SU-DHL-6 (cell line): ENCODE measurements around the gene GLOD4.
A peak's percentile ranks its signal among the peaks of the same experiment; 100 is the strongest.
"Not testable (repeated sequence)": the region's sequence is repeated elsewhere in the genome, so short reads cannot be mapped to it uniquely, and the experiment has no call there.

Source experiments
- H2AFZ ChIP-seq: fragments of 200-600 bp; sonication (generic); 2 replicates; pipeline ENCODE4 v1.6.1; 2014; ENCODE audit warnings: low read depth, mild to moderate bottlenecking, moderate library complexity, mixed read lengths, antibody characterized with exemption, low read length; ENCODE audit not compliant: severe bottlenecking
- H3F3A ChIP-seq: fragments of 200-600 bp; shearing (Covaris generic); 2 replicates; pipeline ENCODE4 v1.6.0; 2016; ENCODE audit warnings: antibody characterized with exemption, mild to moderate bottlenecking; ENCODE audit not compliant: insufficient read depth
- H3K27ac ChIP-seq: fragments of 200-600 bp; sonication (generic); 2 replicates; pipeline ENCODE4 v1.5.1; 2016; ENCODE audit warnings: low read depth, mild to moderate bottlenecking, low read length, moderate library complexity, mixed read lengths
- H3K27me3 ChIP-seq: fragments of 200-600 bp; sonication (generic), shearing (Covaris generic); 2 replicates; pipeline ENCODE4 v1.6.0; 2014; ENCODE audit warnings: mild to moderate bottlenecking, low read length
- H3K36me3 ChIP-seq: fragments of 200-600 bp; sonication (generic); 2 replicates; pipeline ENCODE4 v1.6.1; 2014; ENCODE audit warnings: mild to moderate bottlenecking, low read length, mixed read lengths
- H3K4me2 ChIP-seq: fragments of 300-600, 200-600 bp; shearing (Covaris generic), sonication (generic); 2 replicates; pipeline ENCODE4 v1.6.0; 2014; ENCODE audit warnings: low read length, low read depth, mild to moderate bottlenecking; ENCODE audit not compliant: poor library complexity, severe bottlenecking
- H3K4me3 ChIP-seq: fragments of 200-600 bp; sonication (generic); 2 replicates; pipeline ENCODE4 v1.5.1; 2014; ENCODE audit warnings: antibody characterized with exemption, low read length, mild to moderate bottlenecking, mixed read lengths; ENCODE audit not compliant: insufficient read depth, poor library complexity, severe bottlenecking
- H3K79me2 ChIP-seq: fragments of 200-600 bp; sonication (generic); 2 replicates; pipeline ENCODE4 v1.6.1; 2014; ENCODE audit warnings: mild to moderate bottlenecking, low read length, moderate library complexity; ENCODE audit not compliant: insufficient read depth
- H3K9ac ChIP-seq: fragments of 200-600 bp; sonication (generic); 2 replicates; pipeline ENCODE4 v1.7.0; 2014; ENCODE audit warnings: mild to moderate bottlenecking, low read length
- H3K9me2 ChIP-seq: fragments of 200-600 bp; sonication (generic); replicated peaks from 2 replicates; pipeline ENCODE4 v1.6.1; 2014; ENCODE audit warnings: low read length; ENCODE audit not compliant: insufficient read depth
- H3K9me3 ChIP-seq: fragments of 200-600 bp; sonication (generic); 2 replicates; pipeline ENCODE4 v1.6.1; 2014; ENCODE audit warnings: low read length, mixed read lengths; ENCODE audit not compliant: insufficient read depth
- H4K20me1 ChIP-seq: fragments of 200-600 bp; sonication (generic); 2 replicates; pipeline ENCODE4 v1.6.1; 2014; ENCODE audit warnings: low read depth, mild to moderate bottlenecking, antibody characterized with exemption, low read length, moderate library complexity, mixed read lengths
- EZH2phosphoT487 ChIP-seq: fragments of 200-600 bp; sonication (generic), shearing (Covaris generic); conservative IDR thresholded peaks from 2 replicates; pipeline ENCODE4 v1.6.1; 2018; ENCODE audit warnings: mild to moderate bottlenecking, antibody characterized with exemption, low read length, moderate library complexity, mixed read lengths
- TF ChIP-seq, protein P1 (sequence below): fragments of 200-600 bp; sonication (generic); IDR thresholded peaks from one replicate; pipeline ENCODE4 v1.5.1; 2017; ENCODE audit warnings: antibody characterized with exemption, mild to moderate bottlenecking, low read length, moderate library complexity; ENCODE audit not compliant: insufficient read depth, poor library complexity, severe bottlenecking

The GLOD4 gene

DNA sequence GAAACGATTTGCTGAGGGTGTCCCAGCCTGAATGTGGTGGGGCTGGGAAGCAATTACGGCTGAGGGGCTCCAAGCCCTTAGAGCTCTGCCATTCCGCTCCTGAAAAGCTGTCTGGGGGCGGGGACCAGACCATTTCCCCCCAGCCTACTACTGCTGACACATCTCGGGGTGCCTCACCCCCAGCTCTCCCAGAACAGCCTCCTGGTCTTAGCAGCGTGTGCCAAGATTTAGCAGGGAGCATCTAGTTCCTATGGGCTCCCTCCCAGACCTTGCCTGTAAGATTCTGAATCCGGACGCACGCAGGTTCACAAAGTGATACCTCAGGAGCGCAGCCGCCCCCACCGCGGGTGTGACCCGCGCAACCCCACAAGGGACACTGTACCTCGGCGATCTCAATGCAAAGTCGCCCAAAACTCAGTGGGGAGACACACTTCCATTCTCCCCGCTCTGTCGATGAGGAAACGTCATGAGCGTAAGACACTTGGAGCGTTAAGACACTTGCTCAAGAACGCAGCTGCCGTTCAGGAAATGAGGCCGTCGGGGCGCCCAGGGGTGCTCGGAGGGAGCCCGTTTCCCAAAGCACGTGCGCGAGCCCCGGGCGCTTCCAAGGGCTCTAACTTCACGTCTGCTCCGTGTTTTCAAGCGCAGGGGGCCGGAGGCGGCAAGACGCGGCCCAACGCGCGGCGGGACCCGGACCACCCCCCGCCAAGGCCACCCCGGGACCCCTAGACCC is 30.6 kb downstream of the GLOD4 start:
- H2AFZ ChIP-seq = peak overlapping the region; percentile 81
- H3K4me2 ChIP-seq = peak overlapping the region; percentile 95
- no peaks in the 10 kb centered on the region for H3K9me2 ChIP-seq
- peak overlapping the region; percentile 73 for H3K27ac ChIP-seq
- H3K79me2 ChIP-seq = peaks cover 49% of the 10 kb centered on the region
- H3K36me3 ChIP-seq = no peaks in the 10 kb centered on the region
- peaks cover 2% of the 10 kb centered on the region; the same call in 1 of the 2 replicates for H4K20me1 ChIP-seq
- peaks cover 20% of the 10 kb centered on the region for H3F3A ChIP-seq
- TF ChIP-seq EZH2phosphoT487 = no peak
- TF ChIP-seq, protein P1, sequence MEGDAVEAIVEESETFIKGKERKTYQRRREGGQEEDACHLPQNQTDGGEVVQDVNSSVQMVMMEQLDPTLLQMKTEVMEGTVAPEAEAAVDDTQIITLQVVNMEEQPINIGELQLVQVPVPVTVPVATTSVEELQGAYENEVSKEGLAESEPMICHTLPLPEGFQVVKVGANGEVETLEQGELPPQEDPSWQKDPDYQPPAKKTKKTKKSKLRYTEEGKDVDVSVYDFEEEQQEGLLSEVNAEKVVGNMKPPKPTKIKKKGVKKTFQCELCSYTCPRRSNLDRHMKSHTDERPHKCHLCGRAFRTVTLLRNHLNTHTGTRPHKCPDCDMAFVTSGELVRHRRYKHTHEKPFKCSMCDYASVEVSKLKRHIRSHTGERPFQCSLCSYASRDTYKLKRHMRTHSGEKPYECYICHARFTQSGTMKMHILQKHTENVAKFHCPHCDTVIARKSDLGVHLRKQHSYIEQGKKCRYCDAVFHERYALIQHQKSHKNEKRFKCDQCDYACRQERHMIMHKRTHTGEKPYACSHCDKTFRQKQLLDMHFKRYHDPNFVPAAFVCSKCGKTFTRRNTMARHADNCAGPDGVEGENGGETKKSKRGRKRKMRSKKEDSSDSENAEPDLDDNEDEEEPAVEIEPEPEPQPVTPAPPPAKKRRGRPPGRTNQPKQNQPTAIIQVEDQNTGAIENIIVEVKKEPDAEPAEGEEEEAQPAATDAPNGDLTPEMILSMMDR = no peak
- no peaks in the 10 kb centered on the region for H3K9me3 ChIP-seq
- peak overlapping the region; percentile 98 for H3K9ac ChIP-seq
- peak overlapping the region; percentile 91 for H3K4me3 ChIP-seq
- H3K27me3 ChIP-seq = no peaks in the 10 kb centered on the region

DNA sequence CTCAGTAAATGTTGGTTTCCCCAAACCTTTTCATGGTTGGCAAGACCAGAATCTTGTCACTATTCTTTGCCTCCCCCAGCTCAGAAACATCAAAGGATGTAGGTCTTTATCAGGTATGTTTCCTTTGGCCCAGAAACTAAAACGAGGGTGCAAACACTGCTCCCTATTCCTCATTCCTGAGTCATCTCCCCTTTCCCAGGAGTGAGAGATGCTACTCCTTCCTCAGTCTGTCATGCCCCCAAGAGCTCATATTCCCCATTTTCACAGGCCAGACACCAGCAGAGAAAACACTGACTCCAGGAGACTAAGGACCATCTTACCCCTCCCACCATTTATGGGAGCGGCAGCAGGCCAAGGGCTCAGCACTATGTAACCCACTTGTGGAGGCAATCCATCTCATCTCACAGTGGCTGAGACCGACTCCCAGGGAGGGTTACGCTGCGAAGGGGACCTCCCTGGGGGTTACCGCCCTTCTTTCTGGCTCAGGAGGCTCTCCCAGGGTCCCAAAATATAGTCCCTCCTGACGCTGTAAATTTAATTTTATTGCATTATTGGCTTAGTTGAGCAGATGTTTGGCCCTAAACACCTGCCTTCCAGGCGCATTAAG is 31.5 kb downstream of the GLOD4 start:
- Histone ChIP-seq H3K9ac (peak overlapping the region; percentile 98), H3K4me3 (peak overlapping the region; percentile 91), H2AFZ (no peak overlapping the region), H3K9me3 (no peaks in the 10 kb centered on the region), H3K27ac (no peak overlapping the region), H3K4me2 (peak overlapping the region; percentile 95), H3K9me2 (no peaks in the 10 kb centered on the region), H3F3A (peaks cover 20% of the 10 kb centered on the region), H3K79me2 (peaks cover 58% of the 10 kb centered on the region), H3K27me3 (no peaks in the 10 kb centered on the region), H3K36me3 (no peaks in the 10 kb centered on the region), H4K20me1 (peaks cover 2% of the 10 kb centered on the region; the same call in 1 of the 2 replicates)
- TF ChIP-seq EZH2phosphoT487 = no peak
- TF ChIP-seq, protein P1 = no peak

DNA sequence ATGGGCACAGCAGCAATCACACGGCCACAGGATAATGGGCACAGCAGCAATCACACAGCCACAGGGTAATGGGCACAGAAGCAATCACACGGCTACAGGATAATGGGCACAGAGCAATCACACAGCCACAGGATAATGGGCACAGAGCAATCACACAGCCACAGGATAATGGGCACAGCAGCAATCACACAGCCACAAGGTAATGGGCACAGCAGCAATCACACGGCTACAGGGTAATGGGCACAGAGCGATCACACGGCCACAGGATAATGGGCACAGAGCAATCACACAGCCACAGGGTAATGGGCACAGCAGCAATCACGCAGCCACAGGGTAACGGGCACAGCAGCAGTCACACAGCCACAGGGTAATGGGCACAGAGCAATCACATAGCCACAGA is 32.7 kb downstream of the GLOD4 start:
- not testable (repeated sequence) for H3K9me3 ChIP-seq, H2AFZ ChIP-seq, H3K27me3 ChIP-seq, H3K27ac ChIP-seq, H3K36me3 ChIP-seq, H3K9me2 ChIP-seq, H4K20me1 ChIP-seq
- peaks cover 70% of the 10 kb centered on the region for H3K79me2 ChIP-seq
- peak overlapping the region; percentile 91 for H3K4me3 ChIP-seq
- peak overlapping the region; percentile 95 for H3K4me2 ChIP-seq
- H3K9ac ChIP-seq = peak overlapping the region; percentile 98; the same call in 1 of the 2 replicates
- peaks cover 11% of the 10 kb centered on the region for H3F3A ChIP-seq

DNA sequence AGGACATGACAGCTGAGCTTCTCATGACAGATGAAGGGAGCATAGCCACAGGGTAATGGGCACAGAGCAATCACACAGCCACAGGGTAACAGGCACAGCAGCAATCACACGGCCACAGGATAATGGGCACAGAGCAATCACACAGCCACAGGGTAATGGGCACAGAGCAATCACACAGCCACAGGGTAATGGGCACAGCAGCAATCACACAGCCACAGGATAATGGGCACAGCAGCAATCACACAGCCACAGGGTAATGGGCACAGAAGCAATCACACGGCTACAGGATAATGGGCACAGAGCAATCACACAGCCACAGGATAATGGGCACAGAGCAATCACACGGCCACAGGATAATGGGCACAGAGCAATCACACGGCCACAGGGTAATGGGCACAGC is 33.5 kb downstream of the GLOD4 start:
- not testable (repeated sequence) for H2AFZ ChIP-seq, H3K9me3 ChIP-seq, H3K4me2 ChIP-seq, H3K9me2 ChIP-seq, H3K4me3 ChIP-seq, H3K27me3 ChIP-seq, H3K9ac ChIP-seq, H3K27ac ChIP-seq, H3K36me3 ChIP-seq, H3F3A ChIP-seq
- peaks cover 77% of the 10 kb centered on the region for H3K79me2 ChIP-seq
- peaks cover 10% of the 10 kb centered on the region for H4K20me1 ChIP-seq
